ENCODE results near the gene PNPLA7. TPM values are rescaled to one million over a fixed set of nuclear protein-coding genes. Genes with fewer than 3 reads are reported as not detected.

PNPLA7 gene
- total and polyA plus RNA-seq, 2 of the 8 experiments (the other 6 are each of a cell fraction or from before 2014, with no cell fraction given): 0.35 to 0.47 TPM

- TF ChIP-seq, protein P1, sequence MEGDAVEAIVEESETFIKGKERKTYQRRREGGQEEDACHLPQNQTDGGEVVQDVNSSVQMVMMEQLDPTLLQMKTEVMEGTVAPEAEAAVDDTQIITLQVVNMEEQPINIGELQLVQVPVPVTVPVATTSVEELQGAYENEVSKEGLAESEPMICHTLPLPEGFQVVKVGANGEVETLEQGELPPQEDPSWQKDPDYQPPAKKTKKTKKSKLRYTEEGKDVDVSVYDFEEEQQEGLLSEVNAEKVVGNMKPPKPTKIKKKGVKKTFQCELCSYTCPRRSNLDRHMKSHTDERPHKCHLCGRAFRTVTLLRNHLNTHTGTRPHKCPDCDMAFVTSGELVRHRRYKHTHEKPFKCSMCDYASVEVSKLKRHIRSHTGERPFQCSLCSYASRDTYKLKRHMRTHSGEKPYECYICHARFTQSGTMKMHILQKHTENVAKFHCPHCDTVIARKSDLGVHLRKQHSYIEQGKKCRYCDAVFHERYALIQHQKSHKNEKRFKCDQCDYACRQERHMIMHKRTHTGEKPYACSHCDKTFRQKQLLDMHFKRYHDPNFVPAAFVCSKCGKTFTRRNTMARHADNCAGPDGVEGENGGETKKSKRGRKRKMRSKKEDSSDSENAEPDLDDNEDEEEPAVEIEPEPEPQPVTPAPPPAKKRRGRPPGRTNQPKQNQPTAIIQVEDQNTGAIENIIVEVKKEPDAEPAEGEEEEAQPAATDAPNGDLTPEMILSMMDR (IDR thresholded peaks at IDR 0.05; ENCODE audit: control extremely low read depth in 1 of 3, insufficient read depth in 1 of 3, low read depth in 1 of 3, low read length in 3 of 3): no peak
- TF ChIP-seq SP2 (IDR thresholded peaks at IDR 0.05; ENCODE audit: low read length) (no peak), NRF1 (IDR thresholded peaks at IDR 0.05; ENCODE audit: low read depth, low read length) (no peak), CHD1 (IDR thresholded peaks at IDR 0.05; ENCODE audit: low read depth, low read length) (no peak), PHF8 (conservative IDR thresholded peaks at IDR 0.05; ENCODE audit: low read depth, low read length) (no peak)
- TF ChIP-seq, protein P2, sequence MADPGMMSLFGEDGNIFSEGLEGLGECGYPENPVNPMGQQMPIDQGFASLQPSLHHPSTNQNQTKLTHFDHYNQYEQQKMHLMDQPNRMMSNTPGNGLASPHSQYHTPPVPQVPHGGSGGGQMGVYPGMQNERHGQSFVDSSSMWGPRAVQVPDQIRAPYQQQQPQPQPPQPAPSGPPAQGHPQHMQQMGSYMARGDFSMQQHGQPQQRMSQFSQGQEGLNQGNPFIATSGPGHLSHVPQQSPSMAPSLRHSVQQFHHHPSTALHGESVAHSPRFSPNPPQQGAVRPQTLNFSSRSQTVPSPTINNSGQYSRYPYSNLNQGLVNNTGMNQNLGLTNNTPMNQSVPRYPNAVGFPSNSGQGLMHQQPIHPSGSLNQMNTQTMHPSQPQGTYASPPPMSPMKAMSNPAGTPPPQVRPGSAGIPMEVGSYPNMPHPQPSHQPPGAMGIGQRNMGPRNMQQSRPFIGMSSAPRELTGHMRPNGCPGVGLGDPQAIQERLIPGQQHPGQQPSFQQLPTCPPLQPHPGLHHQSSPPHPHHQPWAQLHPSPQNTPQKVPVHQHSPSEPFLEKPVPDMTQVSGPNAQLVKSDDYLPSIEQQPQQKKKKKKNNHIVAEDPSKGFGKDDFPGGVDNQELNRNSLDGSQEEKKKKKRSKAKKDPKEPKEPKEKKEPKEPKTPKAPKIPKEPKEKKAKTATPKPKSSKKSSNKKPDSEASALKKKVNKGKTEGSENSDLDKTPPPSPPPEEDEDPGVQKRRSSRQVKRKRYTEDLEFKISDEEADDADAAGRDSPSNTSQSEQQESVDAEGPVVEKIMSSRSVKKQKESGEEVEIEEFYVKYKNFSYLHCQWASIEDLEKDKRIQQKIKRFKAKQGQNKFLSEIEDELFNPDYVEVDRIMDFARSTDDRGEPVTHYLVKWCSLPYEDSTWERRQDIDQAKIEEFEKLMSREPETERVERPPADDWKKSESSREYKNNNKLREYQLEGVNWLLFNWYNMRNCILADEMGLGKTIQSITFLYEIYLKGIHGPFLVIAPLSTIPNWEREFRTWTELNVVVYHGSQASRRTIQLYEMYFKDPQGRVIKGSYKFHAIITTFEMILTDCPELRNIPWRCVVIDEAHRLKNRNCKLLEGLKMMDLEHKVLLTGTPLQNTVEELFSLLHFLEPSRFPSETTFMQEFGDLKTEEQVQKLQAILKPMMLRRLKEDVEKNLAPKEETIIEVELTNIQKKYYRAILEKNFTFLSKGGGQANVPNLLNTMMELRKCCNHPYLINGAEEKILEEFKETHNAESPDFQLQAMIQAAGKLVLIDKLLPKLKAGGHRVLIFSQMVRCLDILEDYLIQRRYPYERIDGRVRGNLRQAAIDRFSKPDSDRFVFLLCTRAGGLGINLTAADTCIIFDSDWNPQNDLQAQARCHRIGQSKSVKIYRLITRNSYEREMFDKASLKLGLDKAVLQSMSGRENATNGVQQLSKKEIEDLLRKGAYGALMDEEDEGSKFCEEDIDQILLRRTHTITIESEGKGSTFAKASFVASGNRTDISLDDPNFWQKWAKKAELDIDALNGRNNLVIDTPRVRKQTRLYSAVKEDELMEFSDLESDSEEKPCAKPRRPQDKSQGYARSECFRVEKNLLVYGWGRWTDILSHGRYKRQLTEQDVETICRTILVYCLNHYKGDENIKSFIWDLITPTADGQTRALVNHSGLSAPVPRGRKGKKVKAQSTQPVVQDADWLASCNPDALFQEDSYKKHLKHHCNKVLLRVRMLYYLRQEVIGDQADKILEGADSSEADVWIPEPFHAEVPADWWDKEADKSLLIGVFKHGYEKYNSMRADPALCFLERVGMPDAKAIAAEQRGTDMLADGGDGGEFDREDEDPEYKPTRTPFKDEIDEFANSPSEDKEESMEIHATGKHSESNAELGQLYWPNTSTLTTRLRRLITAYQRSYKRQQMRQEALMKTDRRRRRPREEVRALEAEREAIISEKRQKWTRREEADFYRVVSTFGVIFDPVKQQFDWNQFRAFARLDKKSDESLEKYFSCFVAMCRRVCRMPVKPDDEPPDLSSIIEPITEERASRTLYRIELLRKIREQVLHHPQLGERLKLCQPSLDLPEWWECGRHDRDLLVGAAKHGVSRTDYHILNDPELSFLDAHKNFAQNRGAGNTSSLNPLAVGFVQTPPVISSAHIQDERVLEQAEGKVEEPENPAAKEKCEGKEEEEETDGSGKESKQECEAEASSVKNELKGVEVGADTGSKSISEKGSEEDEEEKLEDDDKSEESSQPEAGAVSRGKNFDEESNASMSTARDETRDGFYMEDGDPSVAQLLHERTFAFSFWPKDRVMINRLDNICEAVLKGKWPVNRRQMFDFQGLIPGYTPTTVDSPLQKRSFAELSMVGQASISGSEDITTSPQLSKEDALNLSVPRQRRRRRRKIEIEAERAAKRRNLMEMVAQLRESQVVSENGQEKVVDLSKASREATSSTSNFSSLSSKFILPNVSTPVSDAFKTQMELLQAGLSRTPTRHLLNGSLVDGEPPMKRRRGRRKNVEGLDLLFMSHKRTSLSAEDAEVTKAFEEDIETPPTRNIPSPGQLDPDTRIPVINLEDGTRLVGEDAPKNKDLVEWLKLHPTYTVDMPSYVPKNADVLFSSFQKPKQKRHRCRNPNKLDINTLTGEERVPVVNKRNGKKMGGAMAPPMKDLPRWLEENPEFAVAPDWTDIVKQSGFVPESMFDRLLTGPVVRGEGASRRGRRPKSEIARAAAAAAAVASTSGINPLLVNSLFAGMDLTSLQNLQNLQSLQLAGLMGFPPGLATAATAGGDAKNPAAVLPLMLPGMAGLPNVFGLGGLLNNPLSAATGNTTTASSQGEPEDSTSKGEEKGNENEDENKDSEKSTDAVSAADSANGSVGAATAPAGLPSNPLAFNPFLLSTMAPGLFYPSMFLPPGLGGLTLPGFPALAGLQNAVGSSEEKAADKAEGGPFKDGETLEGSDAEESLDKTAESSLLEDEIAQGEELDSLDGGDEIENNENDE (IDR thresholded peaks at IDR 0.05; ENCODE audit: insufficient replicate concordance, low read length): no peak
Measured at GRCh38 chr9:137497921-137498719, 52.1 kb downstream of the PNPLA7 start (continued).

Data from H1 (cell line).